ENCODE measurements around the gene DLGAP4.
A peak's percentile ranks its signal among the peaks of the same experiment; 100 is the strongest.

The DLGAP4 gene

DNA sequence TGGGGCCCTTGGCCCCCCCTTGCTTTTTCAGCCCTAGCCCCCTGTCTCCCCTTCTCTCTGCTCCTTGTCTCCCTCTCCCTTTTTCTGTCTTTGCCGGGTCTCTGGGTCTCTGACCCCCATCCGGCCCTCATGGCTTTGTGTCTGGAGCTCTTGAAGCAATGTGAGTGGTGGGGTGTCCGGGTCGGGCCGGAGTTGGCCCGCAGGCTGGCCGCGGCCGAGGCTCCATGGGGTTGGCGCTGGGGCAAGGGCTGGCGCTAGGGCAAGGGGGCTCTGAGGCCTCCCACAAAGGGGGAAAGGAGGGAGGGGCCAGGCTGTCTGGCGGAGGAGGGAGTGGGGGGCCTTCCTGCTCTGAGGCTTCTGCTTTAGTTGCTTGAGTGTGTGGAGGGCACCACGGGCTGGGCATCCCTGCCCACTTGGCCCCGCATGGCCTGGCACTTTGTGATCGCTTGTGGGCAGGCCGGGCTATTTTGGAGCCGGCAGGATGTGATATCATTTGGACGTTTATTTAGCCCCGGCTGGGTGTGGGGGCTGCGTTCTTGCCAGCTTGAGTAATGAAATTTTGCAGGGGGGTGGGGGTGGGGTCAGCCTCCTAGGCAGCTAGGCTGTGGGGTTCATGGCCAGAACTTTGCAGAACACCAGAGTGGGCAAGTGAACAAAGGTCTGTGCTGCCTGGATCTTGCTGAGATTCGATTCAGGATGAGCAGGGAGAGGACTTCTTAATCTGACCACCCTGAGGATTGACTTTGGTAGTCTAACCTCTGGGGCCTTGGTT, 156.5 kb downstream of the DLGAP4 start:
- no peak for DNase-seq (ENCODE audit: extremely low spot score)
- POLR2A ChIA-PET, result no interaction called here

DNA sequence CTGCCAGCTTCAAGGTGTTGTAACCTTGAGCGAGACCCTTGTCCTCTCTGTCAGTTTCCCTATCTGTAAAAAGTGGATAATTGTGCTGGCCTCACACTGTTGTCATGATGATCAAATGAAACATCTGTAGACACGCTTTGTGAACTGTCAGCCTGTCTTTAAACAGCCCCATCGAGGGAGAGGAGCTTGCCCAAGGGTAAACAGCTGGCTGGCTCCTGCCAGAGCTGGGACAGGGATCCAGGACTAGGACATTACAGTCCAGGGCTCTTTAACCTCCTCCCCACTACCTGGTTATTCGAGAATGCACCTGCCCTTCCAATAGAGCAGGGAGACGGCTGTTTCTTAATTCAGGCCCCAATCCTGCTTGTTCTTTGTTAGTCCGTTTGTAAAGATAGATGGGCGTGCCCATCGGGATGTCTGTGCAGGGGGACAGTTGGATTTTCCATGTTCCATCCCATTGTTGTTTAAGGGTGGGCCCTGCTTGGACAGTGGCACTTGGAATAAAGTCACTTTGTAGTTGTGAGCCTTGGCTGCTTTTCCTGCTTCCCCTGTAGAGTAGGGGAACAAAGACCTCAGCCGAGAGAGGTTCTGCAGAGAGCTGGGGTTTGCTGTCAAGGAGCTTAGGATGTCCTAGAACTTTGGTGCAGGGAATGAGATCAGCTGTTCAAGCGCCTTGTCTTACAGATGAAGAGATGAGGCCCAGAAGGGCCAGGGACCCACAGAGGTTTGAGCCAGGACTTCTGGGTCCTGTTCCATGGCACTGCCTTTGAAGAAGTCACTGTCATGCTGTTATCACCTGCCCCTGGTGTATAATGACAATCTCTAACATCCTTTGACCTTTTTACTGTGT, 157.3 kb downstream of the DLGAP4 start:
- DNase-seq (ENCODE audit: extremely low spot score), result no peak
- no peak for TF ChIP-seq ELF4 (IDR thresholded peaks at IDR 0.05)
- no peak for TF ChIP-seq SUZ12 (IDR thresholded peaks at IDR 0.05)
- TF ChIP-seq NFRKB (IDR thresholded peaks at IDR 0.05), result no peak
- no peak for TF ChIP-seq FOXM1 (IDR thresholded peaks at IDR 0.05; ENCODE audit: borderline replicate concordance)
- TF ChIP-seq CTBP1 (IDR thresholded peaks at IDR 0.05; ENCODE audit: borderline replicate concordance), result no peak
- TF ChIP-seq L3MBTL2 (conservative IDR thresholded peaks at IDR 0.05), result no peak
- no peak for TF ChIP-seq ARNT (IDR thresholded peaks at IDR 0.05)
- ChIA-PET POLR2A (no interaction called here), CTCF (no interaction called here)

More for the DNA sequence above, 156.5 kb downstream of the DLGAP4 start:
- CTCF ChIA-PET, result no interaction called here
- TF ChIP-seq NFRKB (IDR thresholded peaks at IDR 0.05), result no peak

DNA sequence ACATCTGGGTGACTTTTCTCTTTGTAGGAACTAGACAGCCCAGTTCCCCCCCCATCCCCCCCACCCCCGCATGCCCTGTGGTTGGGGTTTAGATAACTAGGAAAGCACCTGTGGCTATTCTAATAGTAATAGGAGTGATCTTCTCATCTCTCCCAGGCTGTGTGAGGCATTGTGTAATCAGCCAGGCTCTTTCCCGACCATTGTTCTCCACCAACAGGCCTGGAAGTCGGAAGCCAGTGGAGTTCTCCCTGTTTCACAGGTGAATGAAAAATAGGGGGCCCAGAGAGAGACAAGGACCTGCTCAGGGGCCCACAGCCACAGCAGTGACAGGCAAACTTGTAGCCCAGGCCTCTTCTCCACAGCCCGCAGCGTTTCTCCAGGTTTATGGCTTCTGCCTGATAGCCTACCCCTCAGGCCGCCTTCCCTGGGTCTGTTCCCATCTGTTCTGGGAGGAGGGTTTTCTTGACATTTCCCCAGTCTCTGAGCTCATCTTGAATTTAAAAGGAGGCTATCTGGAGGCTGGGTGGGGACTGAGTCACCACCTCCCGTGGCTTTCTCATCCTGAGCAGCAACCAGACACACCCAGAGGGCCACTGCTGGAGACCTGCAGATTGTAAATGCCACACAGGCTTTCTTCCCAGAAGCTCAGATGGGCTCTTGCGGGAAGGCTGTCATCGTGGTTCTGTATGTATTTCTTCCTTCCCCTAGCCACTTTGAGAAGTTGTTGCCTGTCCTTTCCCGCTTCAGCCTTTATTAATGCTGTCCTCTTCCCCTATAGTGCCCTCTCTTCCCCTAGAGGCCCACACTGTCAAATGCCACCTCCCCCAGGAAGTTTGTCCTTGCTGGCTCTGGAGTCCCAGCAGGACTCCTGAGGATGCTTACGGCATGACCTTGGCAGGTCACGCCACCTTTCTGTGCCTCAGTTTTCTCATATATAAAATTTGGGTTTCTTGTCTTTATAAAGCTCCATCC, 159.3 kb downstream of the DLGAP4 start:
- TF ChIP-seq ELF4 (IDR thresholded peaks at IDR 0.05) (no peak), ZNF384 (IDR thresholded peaks at IDR 0.05) (no peak), TARDBP (IDR thresholded peaks at IDR 0.05) (no peak), FOXK2 (IDR thresholded peaks at IDR 0.05) (no peak), ARNT (IDR thresholded peaks at IDR 0.05) (no peak), L3MBTL2 (conservative IDR thresholded peaks at IDR 0.05) (no peak), LEF1 (IDR thresholded peaks at IDR 0.05; ENCODE audit: borderline replicate concordance) (no peak), HDGF (IDR thresholded peaks at IDR 0.05; ENCODE audit: borderline replicate concordance) (no peak), SP1 (IDR thresholded peaks at IDR 0.05) (no peak), BHLHE40 (IDR thresholded peaks at IDR 0.05; ENCODE audit: borderline replicate concordance) (no peak), FOXA1 (IDR thresholded peaks at IDR 0.05) (no peak), NFRKB (IDR thresholded peaks at IDR 0.05) (no peak), SUZ12 (IDR thresholded peaks at IDR 0.05) (no peak), FOXM1 (IDR thresholded peaks at IDR 0.05; ENCODE audit: borderline replicate concordance) (no peak), CTBP1 (IDR thresholded peaks at IDR 0.05; ENCODE audit: borderline replicate concordance) (no peak)
- ChIA-PET POLR2A (interaction anchor here (0.9 to 1.0 kb wide), 2 partner anchors 10 to 139 kb away, joined by 3 read pairs; no protein-coding TSS in a partner anchor), CTCF (interaction anchor here (1.2 kb wide), 1 partner anchor 263 kb away, joined by 3 read pairs; no protein-coding TSS in a partner anchor)
- peak; percentile 35 for DNase-seq (ENCODE audit: extremely low spot score)

DNA sequence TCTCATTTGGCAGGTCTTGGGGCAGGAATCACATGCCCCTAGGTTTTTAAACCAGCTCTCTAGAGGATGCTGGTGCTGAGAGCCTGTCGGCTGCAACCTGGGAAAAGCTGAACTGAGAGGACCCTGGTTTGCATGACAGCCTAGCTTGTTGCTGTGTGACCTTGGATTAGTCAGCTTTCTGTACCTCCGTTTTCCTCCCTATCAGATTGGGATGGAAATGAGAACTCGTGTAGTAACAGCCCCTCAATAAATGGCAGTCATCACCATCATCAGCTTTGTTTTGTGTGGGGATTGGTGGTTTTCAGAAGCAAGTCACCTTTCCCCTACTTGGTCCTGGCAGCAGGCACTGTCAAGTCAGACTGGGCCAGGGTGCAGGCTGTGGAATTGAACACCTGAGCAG, 159.9 kb downstream of the DLGAP4 start:
- TF ChIP-seq SP1 (IDR thresholded peaks at IDR 0.05), result no peak
- no peak for TF ChIP-seq ZNF384 (IDR thresholded peaks at IDR 0.05)
- TF ChIP-seq SUZ12 (IDR thresholded peaks at IDR 0.05), result no peak
- TF ChIP-seq, protein P1, sequence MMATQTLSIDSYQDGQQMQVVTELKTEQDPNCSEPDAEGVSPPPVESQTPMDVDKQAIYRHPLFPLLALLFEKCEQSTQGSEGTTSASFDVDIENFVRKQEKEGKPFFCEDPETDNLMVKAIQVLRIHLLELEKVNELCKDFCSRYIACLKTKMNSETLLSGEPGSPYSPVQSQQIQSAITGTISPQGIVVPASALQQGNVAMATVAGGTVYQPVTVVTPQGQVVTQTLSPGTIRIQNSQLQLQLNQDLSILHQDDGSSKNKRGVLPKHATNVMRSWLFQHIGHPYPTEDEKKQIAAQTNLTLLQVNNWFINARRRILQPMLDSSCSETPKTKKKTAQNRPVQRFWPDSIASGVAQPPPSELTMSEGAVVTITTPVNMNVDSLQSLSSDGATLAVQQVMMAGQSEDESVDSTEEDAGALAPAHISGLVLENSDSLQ (IDR thresholded peaks at IDR 0.05), result no peak
- no peak for TF ChIP-seq FOXM1 (IDR thresholded peaks at IDR 0.05; ENCODE audit: borderline replicate concordance)
- TF ChIP-seq HDGF (IDR thresholded peaks at IDR 0.05; ENCODE audit: borderline replicate concordance), result no peak
- no peak for TF ChIP-seq L3MBTL2 (conservative IDR thresholded peaks at IDR 0.05)
- no peak for TF ChIP-seq LEF1 (IDR thresholded peaks at IDR 0.05; ENCODE audit: borderline replicate concordance)
- TF ChIP-seq ARNT (IDR thresholded peaks at IDR 0.05), result no peak
- TF ChIP-seq CTBP1 (IDR thresholded peaks at IDR 0.05; ENCODE audit: borderline replicate concordance), result no peak
- no peak for TF ChIP-seq FOXK2 (IDR thresholded peaks at IDR 0.05)
- CTCF ChIA-PET, result interaction anchor here (1.2 kb wide), 1 partner anchor 264 kb away, joined by 3 read pairs; no protein-coding TSS in a partner anchor
- DNase-seq (ENCODE audit: extremely low spot score), result no peak
- POLR2A ChIA-PET, result interaction anchor here (0.9 to 1.0 kb wide), 2 partner anchors 11 to 139 kb away, joined by 3 read pairs; no protein-coding TSS in a partner anchor

DNA sequence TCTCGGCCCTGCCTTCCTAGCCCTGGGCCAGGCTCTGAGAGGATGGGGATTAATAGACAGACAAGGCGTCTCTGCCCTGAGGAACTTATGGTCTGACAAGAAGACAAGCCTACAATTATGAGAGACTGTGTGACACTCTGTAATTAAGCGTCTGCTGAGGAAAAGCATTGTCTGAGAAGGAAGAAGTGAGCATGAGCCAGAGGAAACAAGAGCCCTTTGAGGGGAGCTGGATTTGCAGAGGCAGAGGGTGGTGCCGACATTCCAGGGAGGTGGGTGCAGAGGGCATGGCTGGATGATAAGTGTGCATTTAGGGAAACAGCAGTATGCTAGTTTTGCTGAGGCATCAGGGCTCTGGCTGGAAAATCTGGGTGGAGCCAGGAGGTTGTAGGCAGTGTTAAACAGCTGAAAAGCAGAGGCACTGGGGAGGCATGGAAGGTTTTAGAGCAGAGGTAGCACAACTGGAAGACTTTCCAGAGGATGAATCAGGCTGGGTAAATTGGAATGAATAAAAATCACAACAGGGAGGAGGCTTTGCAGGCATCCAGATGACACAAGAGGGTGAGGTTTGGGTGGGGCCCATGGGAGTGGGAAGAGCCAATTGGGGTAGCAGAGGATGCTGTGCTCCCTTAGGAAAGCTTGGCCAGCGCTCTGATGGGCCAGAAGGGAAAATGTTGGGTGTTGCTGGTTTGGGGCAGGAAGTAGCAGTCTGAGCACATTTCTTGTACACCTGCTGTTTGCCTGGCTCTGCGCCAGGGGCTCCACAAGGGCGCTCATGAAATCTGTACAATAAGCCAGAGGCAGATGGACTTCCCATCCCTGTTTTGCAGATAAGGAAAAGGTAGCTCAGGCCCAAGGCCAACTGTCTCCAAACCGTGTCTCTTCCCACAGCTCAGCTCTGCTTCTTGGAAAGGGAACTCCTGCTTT, 161.2 kb downstream of the DLGAP4 start:
- POLR2A ChIA-PET, result no interaction called here
- CTCF ChIA-PET, result no interaction called here

More for the DNA sequence above, 161.2 kb downstream of the DLGAP4 start:
- TF ChIP-seq, protein P1 (IDR thresholded peaks at IDR 0.05), result no peak
- TF ChIP-seq L3MBTL2 (conservative IDR thresholded peaks at IDR 0.05) (no peak), NFRKB (IDR thresholded peaks at IDR 0.05) (no peak), ZNF384 (IDR thresholded peaks at IDR 0.05) (no peak), FOXK2 (IDR thresholded peaks at IDR 0.05) (no peak), FOXM1 (IDR thresholded peaks at IDR 0.05; ENCODE audit: borderline replicate concordance) (no peak), BHLHE40 (IDR thresholded peaks at IDR 0.05; ENCODE audit: borderline replicate concordance) (no peak), ARNT (IDR thresholded peaks at IDR 0.05) (no peak), LEF1 (IDR thresholded peaks at IDR 0.05; ENCODE audit: borderline replicate concordance) (no peak), TARDBP (IDR thresholded peaks at IDR 0.05) (no peak), HDGF (IDR thresholded peaks at IDR 0.05; ENCODE audit: borderline replicate concordance) (no peak)
- DNase-seq (ENCODE audit: extremely low spot score), result no peak
